ENCODE data around the gene DTX4. TPM values are rescaled to one million over a fixed set of nuclear protein-coding genes. Genes with fewer than 3 reads are reported as not detected.

Gene DTX4
- total RNA-seq, 1 experiment from 2014 or later = 96.7 TPM

- no TSS peak for BruUV-seq (replicated peaks)
- intact Hi-C loops (cut with micrococcal nuclease; ENCODE audit: unreplicated experiment) = no loop called here
- Mint-ChIP-seq H3K27ac (ENCODE audit: unreplicated experiment) (no peak overlapping the region), H3K36me3 (ENCODE audit: insufficient read depth, unreplicated experiment) (no peaks in the 10 kb centered on the region), H3K9me3 (ENCODE audit: unreplicated experiment) (no peaks in the 10 kb centered on the region), H3K4me3 (ENCODE audit: unreplicated experiment) (no peak overlapping the region), H3K27me3 (ENCODE audit: insufficient read depth, unreplicated experiment) (peaks cover 4% of the 10 kb centered on the region), H3K4me1 (ENCODE audit: low read depth, unreplicated experiment) (no peaks in the 10 kb centered on the region)
- no peaks in the 10 kb centered on the region for H3K9me3 ChIP-seq
- DNase-seq = no peak
- no peak overlapping the region for H3K4me3 ChIP-seq (ENCODE audit: low read depth, low read length)
- no peaks in the 10 kb centered on the region for H3K27me3 ChIP-seq (replicated peaks; ENCODE audit: control insufficient read depth, insufficient read depth, low read length)
- ChIA-PET POLR2A (no interaction called here), CTCF (no interaction called here)
- no peaks in the 10 kb centered on the region for H3K36me3 ChIP-seq (ENCODE audit: control insufficient read depth, insufficient read depth, low read length)
- no peaks in the 10 kb centered on the region for H3K4me1 ChIP-seq
- no peak for TF ChIP-seq CTCF (IDR thresholded peaks at IDR 0.05; ENCODE audit: insufficient read depth in 1 of 2, low read depth in 1 of 2, low read length in 1 of 2, severe bottlenecking in 1 of 2, unreplicated experiment in 1 of 2)
Measured at GRCh38 chr11:59218893-59219292, 47.0 kb downstream of the DTX4 start.

GRCh38 chr11:59219836-59220235, 47.9 kb downstream of the DTX4 start:
- TF ChIP-seq CTCF (IDR thresholded peaks at IDR 0.05; ENCODE audit: insufficient read depth in 1 of 2, low read depth in 1 of 2, low read length in 1 of 2, severe bottlenecking in 1 of 2, unreplicated experiment in 1 of 2) = no peak
- H3K36me3 Mint-ChIP-seq (ENCODE audit: insufficient read depth, unreplicated experiment) = no peaks in the 10 kb centered on the region
- H3K9me3 Mint-ChIP-seq (ENCODE audit: unreplicated experiment) = no peaks in the 10 kb centered on the region
- H3K4me3 ChIP-seq (ENCODE audit: low read depth, low read length) = no peak overlapping the region
- BruUV-seq (replicated peaks) = no TSS peak
- no peaks in the 10 kb centered on the region for H3K27me3 ChIP-seq (replicated peaks; ENCODE audit: control insufficient read depth, insufficient read depth, low read length)
- intact Hi-C loops (cut with micrococcal nuclease; ENCODE audit: unreplicated experiment) = no loop called here
- no peak overlapping the region for H3K4me3 Mint-ChIP-seq (ENCODE audit: unreplicated experiment)
- no peaks in the 10 kb centered on the region for H3K9me3 ChIP-seq
- H3K4me1 Mint-ChIP-seq (ENCODE audit: low read depth, unreplicated experiment) = no peaks in the 10 kb centered on the region
- H3K4me1 ChIP-seq = no peaks in the 10 kb centered on the region
- peaks cover 7% of the 10 kb centered on the region for H3K27me3 Mint-ChIP-seq (ENCODE audit: insufficient read depth, unreplicated experiment)
- no peaks in the 10 kb centered on the region for H3K36me3 ChIP-seq (ENCODE audit: control insufficient read depth, insufficient read depth, low read length)
- ChIA-PET POLR2A (no interaction called here), CTCF (no interaction called here)
- no peak overlapping the region for H3K27ac Mint-ChIP-seq (ENCODE audit: unreplicated experiment)
- DNase-seq = no peak

GRCh38 chr11:59221441-59221840, 49.5 kb downstream of the DTX4 start:
- no peak overlapping the region for H3K4me3 Mint-ChIP-seq (ENCODE audit: unreplicated experiment)
- CTCF ChIA-PET = interaction anchor here (1.0 kb wide), 1 partner anchor 15 kb away, joined by 3 read pairs; no protein-coding TSS in a partner anchor

More at GRCh38 chr11:59221441-59221840, 49.5 kb downstream of the DTX4 start:
- H3K9me3 ChIP-seq = no peaks in the 10 kb centered on the region
- no peaks in the 10 kb centered on the region for H3K9me3 Mint-ChIP-seq (ENCODE audit: unreplicated experiment)
- BruUV-seq (replicated peaks) = no TSS peak
- H3K4me1 Mint-ChIP-seq (ENCODE audit: low read depth, unreplicated experiment) = no peaks in the 10 kb centered on the region
- POLR2A ChIA-PET = no interaction called here
- no peak overlapping the region for H3K4me3 ChIP-seq (ENCODE audit: low read depth, low read length)
- no peaks in the 10 kb centered on the region for H3K36me3 ChIP-seq (ENCODE audit: control insufficient read depth, insufficient read depth, low read length)
- H3K27me3 Mint-ChIP-seq (ENCODE audit: insufficient read depth, unreplicated experiment) = peaks cover 10% of the 10 kb centered on the region
- H3K4me1 ChIP-seq = no peaks in the 10 kb centered on the region
- no peaks in the 10 kb centered on the region for H3K36me3 Mint-ChIP-seq (ENCODE audit: insufficient read depth, unreplicated experiment)
- no peaks in the 10 kb centered on the region for H3K27me3 ChIP-seq (replicated peaks; ENCODE audit: control insufficient read depth, insufficient read depth, low read length)
- no peak for DNase-seq
- intact Hi-C loops (cut with micrococcal nuclease; ENCODE audit: unreplicated experiment) = no loop called here
- H3K27ac Mint-ChIP-seq (ENCODE audit: unreplicated experiment) = no peak overlapping the region
- TF ChIP-seq CTCF (IDR thresholded peaks at IDR 0.05; ENCODE audit: insufficient read depth in 1 of 2, low read depth in 1 of 2, low read length in 1 of 2, severe bottlenecking in 1 of 2, unreplicated experiment in 1 of 2) = no peak

All from Caco-2 (cell line).